Vagina (tissue), 2 donors: Measurements from ENCODE around the gene RPS25. TPM values are rescaled to one million over a fixed set of nuclear protein-coding genes. Genes with fewer than 3 reads are reported as not detected.
A peak's percentile ranks its signal among the peaks of the same experiment; 100 is the strongest.

Source experiments
- DNase-seq, 2 donors: peaks; one replicate each; pipeline ENCODE4 v3.0.0-alpha.2; 2017; ENCODE audit errors: extremely low spot score in 2 of 2
- H3K27ac ChIP-seq: fragments of 200-600 bp; sonication (generic); one replicate; pipeline ENCODE4 v1.5.1; 2019
- H3K27me3 ChIP-seq: fragments of 200-600 bp; sonication (generic); one replicate; pipeline ENCODE4 v1.5.1; 2019
- H3K36me3 ChIP-seq, 2 donors: fragments of 200-600 bp; sonication (generic); one replicate each; pipeline ENCODE4 v1.5.1; 2017 to 2019
- H3K4me1 ChIP-seq: fragments of 200-600 bp; sonication (generic); one replicate; pipeline ENCODE4 v1.5.1; 2019
- H3K4me3 ChIP-seq, 2 donors: fragments of 200-600 bp; sonication (generic); 1 replicate in 1 of 2; 2 replicates in 1 of 2; pipeline ENCODE4 v1.5.1; 2016 to 2019
- H3K9me3 ChIP-seq: fragments of 200-600 bp; sonication (generic); one replicate; pipeline ENCODE4 v1.5.1; 2019
- POLR2A ChIP-seq, 2 donors: fragments of 450-650 bp; IDR thresholded peaks; one replicate each; pipeline ENCODE4 v1.6.1; 2017; ENCODE audit warnings: antibody characterized with exemption in 2 of 2, mild to moderate bottlenecking in 2 of 2, moderate library complexity in 2 of 2
- POLR2AphosphoS5 ChIP-seq, 2 donors: sonication (generic); formaldehyde crosslinking; IDR thresholded peaks; one replicate each; pipeline ENCODE4 v1.9.0; 2017; ENCODE audit warnings: antibody characterized with exemption in 2 of 2, mild to moderate bottlenecking in 2 of 2, low read depth in 1 of 2; ENCODE audit not compliant: insufficient read depth in 1 of 2
- intact Hi-C: fragments of 100-400 bp; cut with DNase I; formaldehyde crosslinking; loops from one replicate; pipeline ENCODE4 v1.15.1; 2023
- total RNA-seq: library from RNA; depleted of rRNA; stranded (reverse); fragments of >200 nt; gene quantifications from one replicate; pipeline ENCODE4 v1.2.3, GENCODE V29; 2016
- TF ChIP-seq, protein P1 (sequence below), 3 experiments: fragments of 450-650 bp in 2 of 3; fragments of 200-600 bp in 1 of 3; sonication (generic) in 1 of 3; IDR thresholded peaks; one replicate each; pipeline ENCODE4 v1.5.1; 2017 to 2019; ENCODE audit warnings: antibody characterized with exemption in 3 of 3, mild to moderate bottlenecking in 2 of 3, moderate library complexity in 2 of 3

The RPS25 gene
- 1,843 TPM for total RNA-seq

GRCh38 chr11:119018074-119018938, at the start of gene RPS25, which contains the start of gene TRAPPC4:
Gene RPS25 (minus strand): TSS chr11:119018343. CDS start chr11:119018284, 59 bp downstream.
Gene TRAPPC4 (plus strand): TSS chr11:119018766. CDS start chr11:119018796, 30 bp downstream.
- intact Hi-C loops = loop anchor here (1.0 kb wide), 1 partner anchor 64 kb away; no protein-coding TSS in a partner anchor
- peaks cover 0 to 49% of the 10 kb centered on the region in 2 donors for H3K36me3 ChIP-seq
- no peaks in the 10 kb centered on the region for H3K27me3 ChIP-seq
- peaks cover 53% of the 10 kb centered on the region for H3K4me1 ChIP-seq
- H3K27ac ChIP-seq = peak within 1 kb of the TSS; percentile 89
- peak; percentile 90 to 91 for TF ChIP-seq POLR2AphosphoS5 (IDR thresholded peaks at IDR 0.05; ENCODE audit: insufficient read depth in 1 of 2, low read depth in 1 of 2)
- peak in 1 of 2 donors; percentile 68 for TF ChIP-seq POLR2A (IDR thresholded peaks at IDR 0.05)
- TF ChIP-seq, protein P1, sequence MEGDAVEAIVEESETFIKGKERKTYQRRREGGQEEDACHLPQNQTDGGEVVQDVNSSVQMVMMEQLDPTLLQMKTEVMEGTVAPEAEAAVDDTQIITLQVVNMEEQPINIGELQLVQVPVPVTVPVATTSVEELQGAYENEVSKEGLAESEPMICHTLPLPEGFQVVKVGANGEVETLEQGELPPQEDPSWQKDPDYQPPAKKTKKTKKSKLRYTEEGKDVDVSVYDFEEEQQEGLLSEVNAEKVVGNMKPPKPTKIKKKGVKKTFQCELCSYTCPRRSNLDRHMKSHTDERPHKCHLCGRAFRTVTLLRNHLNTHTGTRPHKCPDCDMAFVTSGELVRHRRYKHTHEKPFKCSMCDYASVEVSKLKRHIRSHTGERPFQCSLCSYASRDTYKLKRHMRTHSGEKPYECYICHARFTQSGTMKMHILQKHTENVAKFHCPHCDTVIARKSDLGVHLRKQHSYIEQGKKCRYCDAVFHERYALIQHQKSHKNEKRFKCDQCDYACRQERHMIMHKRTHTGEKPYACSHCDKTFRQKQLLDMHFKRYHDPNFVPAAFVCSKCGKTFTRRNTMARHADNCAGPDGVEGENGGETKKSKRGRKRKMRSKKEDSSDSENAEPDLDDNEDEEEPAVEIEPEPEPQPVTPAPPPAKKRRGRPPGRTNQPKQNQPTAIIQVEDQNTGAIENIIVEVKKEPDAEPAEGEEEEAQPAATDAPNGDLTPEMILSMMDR (IDR thresholded peaks at IDR 0.05) = no peak
- peak within 1 kb of the TSS; percentile 82 to 94 for H3K4me3 ChIP-seq
- H3K9me3 ChIP-seq = no peaks in the 10 kb centered on the region
- peak in 1 of 2 donors; percentile 97 for DNase-seq

GRCh38 chr11:119067371-119068222, 49.5 kb upstream of the RPS25 start, which contains the start of gene VPS11:
Gene VPS11 (plus strand): TSS chr11:119067818. CDS start chr11:119067824, 6 bp downstream.
- intact Hi-C loops = no loop called here

GRCh38 chr11:119065369-119065768, 47.2 kb upstream of the RPS25 start:
- peaks cover 38% of the 10 kb centered on the region for H3K4me1 ChIP-seq
- H3K4me3 ChIP-seq = no peak overlapping the region
- TF ChIP-seq, protein P1 (IDR thresholded peaks at IDR 0.05) = no peak
- TF ChIP-seq POLR2A (IDR thresholded peaks at IDR 0.05) (no peak), POLR2AphosphoS5 (IDR thresholded peaks at IDR 0.05; ENCODE audit: insufficient read depth in 1 of 2, low read depth in 1 of 2) (no peak)
- DNase-seq = no peak
- H3K27me3 ChIP-seq = no peaks in the 10 kb centered on the region
- H3K27ac ChIP-seq = no peak overlapping the region
- peaks cover 0 to 5% of the 10 kb centered on the region in 2 donors for H3K36me3 ChIP-seq
- H3K9me3 ChIP-seq = no peaks in the 10 kb centered on the region
- intact Hi-C loops = no loop called here

More at GRCh38 chr11:119067371-119068222, 49.5 kb upstream of the RPS25 start, which contains the start of gene VPS11:
- Histone ChIP-seq H3K4me1 (peaks cover 36% of the 10 kb centered on the region), H3K27me3 (no peaks in the 10 kb centered on the region), H3K4me3 (peak within 1 kb of the TSS; percentile 86 to 95), H3K36me3 (peaks cover 3 to 26% of the 10 kb centered on the region in 2 donors), H3K9me3 (no peaks in the 10 kb centered on the region), H3K27ac (peak within 1 kb of the TSS; percentile 91)
- no peak for TF ChIP-seq POLR2A (IDR thresholded peaks at IDR 0.05)
- peak; percentile 94 to 98 for TF ChIP-seq POLR2AphosphoS5 (IDR thresholded peaks at IDR 0.05; ENCODE audit: insufficient read depth in 1 of 2, low read depth in 1 of 2)
- TF ChIP-seq, protein P1 (IDR thresholded peaks at IDR 0.05) = peak in 1 of 3 experiments; percentile 29
- DNase-seq = peak in 1 of 2 donors; percentile 97

- Histone ChIP-seq H3K27me3 (no peaks in the 10 kb centered on the region), H3K4me3 (no peak overlapping the region), H3K9me3 (no peaks in the 10 kb centered on the region), H3K36me3 (no peaks in the 10 kb centered on the region), H3K4me1 (peaks cover 29% of the 10 kb centered on the region), H3K27ac (no peak overlapping the region)
- DNase-seq = no peak
- TF ChIP-seq, protein P1 (IDR thresholded peaks at IDR 0.05) = no peak
- no peak for TF ChIP-seq POLR2A (IDR thresholded peaks at IDR 0.05)
- TF ChIP-seq POLR2AphosphoS5 (IDR thresholded peaks at IDR 0.05; ENCODE audit: insufficient read depth in 1 of 2, low read depth in 1 of 2) = no peak
- intact Hi-C loops = no loop called here
Measured at GRCh38 chr11:119062779-119063178, 44.6 kb upstream of the RPS25 start.
